Keratinocyte (primary cell): ENCODE data around the gene IRF6. TPM values are rescaled to one million over a fixed set of nuclear protein-coding genes. Genes with fewer than 3 reads are reported as not detected.

Source experiments
- DNase-seq: peaks from one replicate; pipeline ENCODE4 v3.0.0-alpha.2; 2011; ENCODE audit warnings: low read depth, missing footprints, low spot score
- FAIRE-seq: peaks from 2 replicates; lab custom pipeline; 2011; peaks lifted over from hg19 to GRCh38; lab: Jason Lieb, UNC
- H2AFZ ChIP-seq: 2 replicates; pipeline ENCODE4 v1.6.0; 2012; ENCODE audit warnings: low read length, control low read depth, inconsistent platforms; ENCODE audit not compliant: control insufficient read depth
- H3K27ac ChIP-seq: 2 replicates; pipeline ENCODE4 v1.5.1; 2011; ENCODE audit warnings: low read length; ENCODE audit not compliant: control insufficient read depth, insufficient read depth
- H3K27me3 ChIP-seq: 3 replicates; pipeline ENCODE4 v1.6.0; 2011; ENCODE audit warnings: low read length; ENCODE audit not compliant: control insufficient read depth, insufficient read depth; ENCODE audit errors: extremely low read depth
- H3K36me3 ChIP-seq, 2 experiments: 2 replicates in 1 of 2; 3 replicates in 1 of 2; pipeline ENCODE4 v1.5.1; 2011; ENCODE audit warnings: low read length in 2 of 2, mild to moderate bottlenecking in 1 of 2; ENCODE audit not compliant: control insufficient read depth in 2 of 2, insufficient read depth in 2 of 2; ENCODE audit errors: extremely low read depth in 1 of 2
- H3K4me1 ChIP-seq: 3 replicates; pipeline ENCODE4 v1.5.1; 2011; ENCODE audit warnings: low read length; ENCODE audit not compliant: control insufficient read depth, insufficient read depth; ENCODE audit errors: extremely low read depth
- H3K4me2 ChIP-seq: 3 replicates; pipeline ENCODE4 v1.6.0; 2011; ENCODE audit warnings: low read depth, low read length; ENCODE audit not compliant: control insufficient read depth, insufficient read depth; ENCODE audit errors: extremely low read depth
- H3K4me3 ChIP-seq, 3 experiments: fragments of 200-600 bp in 1 of 3; sonication (generic) in 1 of 3; 2 replicates in 2 of 3; 3 replicates in 1 of 3; pipeline ENCODE4 v1.5.1; 2011 to 2016; ENCODE audit warnings: low read length in 3 of 3, mild to moderate bottlenecking in 3 of 3, control low read depth in 2 of 3, inconsistent platforms in 1 of 3, low read depth in 1 of 3, mixed read lengths in 1 of 3, mixed run types in 1 of 3, moderate library complexity in 1 of 3; ENCODE audit not compliant: control insufficient read depth in 2 of 3, insufficient read depth in 2 of 3; ENCODE audit errors: extremely low read depth in 1 of 3
- H3K79me2 ChIP-seq: 2 replicates; pipeline ENCODE4 v1.6.0; 2012; ENCODE audit warnings: low read length; ENCODE audit not compliant: control insufficient read depth, insufficient read depth
- H3K9ac ChIP-seq: 3 replicates; pipeline ENCODE4 v1.6.0; 2011; ENCODE audit warnings: low read length; ENCODE audit not compliant: control insufficient read depth, insufficient read depth; ENCODE audit errors: extremely low read depth
- H3K9me1 ChIP-seq: 3 replicates; pipeline ENCODE4 v1.6.0; 2011; ENCODE audit warnings: low read length; ENCODE audit not compliant: control insufficient read depth, insufficient read depth; ENCODE audit errors: extremely low read depth
- H3K9me3 ChIP-seq: 2 replicates; pipeline ENCODE4 v1.5.1; 2012; ENCODE audit warnings: low read depth, low read length; ENCODE audit not compliant: control insufficient read depth
- H4K20me1 ChIP-seq: 3 replicates; pipeline ENCODE4 v1.6.0; 2011; ENCODE audit warnings: low read length; ENCODE audit not compliant: control insufficient read depth, insufficient read depth; ENCODE audit errors: extremely low read depth
- EZH2 ChIP-seq: IDR thresholded peaks from one replicate; pipeline ENCODE4 v1.6.1; 2012; ENCODE audit warnings: inconsistent platforms, mild to moderate bottlenecking, low read length, moderate library complexity
- dilution Hi-C: fragments of 300-500 bp; cut with MboI; formaldehyde crosslinking; loops from one replicate; pipeline ENCODE4 v1.7.0; 2020; ENCODE audit warnings: low sequenced_read_pairs; ENCODE audit not compliant: extremely low pct_ligation_motif_present
- polyA plus RNA-seq, 5 experiments: library from polyadenylated mRNA; depleted of rRNA in 3 of 5; stranded (reverse) in 3 of 5; stranded (forward) in 1 of 5; unstranded in 1 of 5; fragments of >200 nt; gene quantifications; 1 replicate in 1 of 5; 2 replicates in 3 of 5; 3 replicates in 1 of 5; pipeline versions ENCODE4 v1.2.1 to v1.2.3, GENCODE V29; 2011 to 2012; ENCODE audit warnings: missing spikeins in 2 of 5, low read depth in 1 of 5, low replicate concordance in 1 of 5
- TF ChIP-seq, protein P1 (sequence below), 3 experiments: IDR thresholded peaks in 1 of 3; conservative IDR thresholded peaks in 1 of 3; optimal IDR thresholded peaks in 1 of 3; 2 replicates in 2 of 3; 3 replicates in 1 of 3; pipeline versions ENCODE3 to v1.5.1; 2011; ENCODE audit warnings: low read length in 3 of 3, mild to moderate bottlenecking in 3 of 3, moderate library complexity in 2 of 3, control low read depth in 1 of 3, inconsistent platforms in 1 of 3; ENCODE audit not compliant: insufficient read depth in 2 of 3; ENCODE audit errors: extremely low read depth in 1 of 3

IRF6 gene
- polyA plus RNA-seq, 1 donor (not counting 4 experiments of a cell fraction or from before 2014, with no cell fraction given) = 476 TPM

DNA sequence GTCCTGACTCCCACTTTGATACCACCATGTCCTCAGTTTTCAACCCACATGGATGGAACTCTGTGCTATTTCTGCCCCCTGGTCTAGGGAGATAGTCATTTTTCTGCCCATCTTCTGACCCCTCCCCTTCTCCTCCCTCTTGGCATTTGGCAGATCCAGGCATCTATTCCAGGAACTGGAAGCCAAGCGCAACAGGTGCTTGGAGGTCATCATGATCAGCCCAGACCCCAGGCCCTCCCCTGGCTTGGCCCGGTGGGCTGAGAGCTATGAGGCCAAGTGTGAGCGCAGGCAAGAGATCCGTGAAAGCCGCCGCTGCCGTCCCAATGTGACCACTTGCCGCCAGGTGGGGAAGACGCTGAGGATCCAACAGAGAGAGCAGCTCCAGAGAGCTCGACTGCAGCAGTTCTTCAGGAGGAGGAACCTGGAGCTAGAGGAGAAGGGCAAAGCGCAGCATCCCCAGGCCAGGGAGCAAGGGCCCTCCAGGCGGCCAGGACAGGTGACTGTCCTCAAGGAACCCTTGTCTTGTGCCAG, 46.0 kb downstream of the IRF6 start:
- Histone ChIP-seq H3K4me1 (no peaks in the 10 kb centered on the region), H3K9me1 (no peaks in the 10 kb centered on the region), H4K20me1 (no peaks in the 10 kb centered on the region), H2AFZ (no peak overlapping the region), H3K27me3 (no peaks in the 10 kb centered on the region), H3K79me2 (no peaks in the 10 kb centered on the region), H3K27ac (no peak overlapping the region), H3K36me3 (no peaks in the 10 kb centered on the region), H3K9ac (no peak overlapping the region), H3K9me3 (no peaks in the 10 kb centered on the region), H3K4me3 (no peak overlapping the region), H3K4me2 (no peak overlapping the region)
- dilution Hi-C loops = no loop called here
- TF ChIP-seq, protein P1, sequence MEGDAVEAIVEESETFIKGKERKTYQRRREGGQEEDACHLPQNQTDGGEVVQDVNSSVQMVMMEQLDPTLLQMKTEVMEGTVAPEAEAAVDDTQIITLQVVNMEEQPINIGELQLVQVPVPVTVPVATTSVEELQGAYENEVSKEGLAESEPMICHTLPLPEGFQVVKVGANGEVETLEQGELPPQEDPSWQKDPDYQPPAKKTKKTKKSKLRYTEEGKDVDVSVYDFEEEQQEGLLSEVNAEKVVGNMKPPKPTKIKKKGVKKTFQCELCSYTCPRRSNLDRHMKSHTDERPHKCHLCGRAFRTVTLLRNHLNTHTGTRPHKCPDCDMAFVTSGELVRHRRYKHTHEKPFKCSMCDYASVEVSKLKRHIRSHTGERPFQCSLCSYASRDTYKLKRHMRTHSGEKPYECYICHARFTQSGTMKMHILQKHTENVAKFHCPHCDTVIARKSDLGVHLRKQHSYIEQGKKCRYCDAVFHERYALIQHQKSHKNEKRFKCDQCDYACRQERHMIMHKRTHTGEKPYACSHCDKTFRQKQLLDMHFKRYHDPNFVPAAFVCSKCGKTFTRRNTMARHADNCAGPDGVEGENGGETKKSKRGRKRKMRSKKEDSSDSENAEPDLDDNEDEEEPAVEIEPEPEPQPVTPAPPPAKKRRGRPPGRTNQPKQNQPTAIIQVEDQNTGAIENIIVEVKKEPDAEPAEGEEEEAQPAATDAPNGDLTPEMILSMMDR (optimal IDR thresholded peaks at IDR 0.05 in 1 of 3, IDR thresholded peaks at IDR 0.05 in 1 of 3, conservative IDR thresholded peaks at IDR 0.05 in 1 of 3; ENCODE audit: extremely low read depth in 1 of 3, insufficient read depth in 2 of 3, low read length in 3 of 3) = no peak
- no peak for FAIRE-seq
- no peak for DNase-seq

DNA sequence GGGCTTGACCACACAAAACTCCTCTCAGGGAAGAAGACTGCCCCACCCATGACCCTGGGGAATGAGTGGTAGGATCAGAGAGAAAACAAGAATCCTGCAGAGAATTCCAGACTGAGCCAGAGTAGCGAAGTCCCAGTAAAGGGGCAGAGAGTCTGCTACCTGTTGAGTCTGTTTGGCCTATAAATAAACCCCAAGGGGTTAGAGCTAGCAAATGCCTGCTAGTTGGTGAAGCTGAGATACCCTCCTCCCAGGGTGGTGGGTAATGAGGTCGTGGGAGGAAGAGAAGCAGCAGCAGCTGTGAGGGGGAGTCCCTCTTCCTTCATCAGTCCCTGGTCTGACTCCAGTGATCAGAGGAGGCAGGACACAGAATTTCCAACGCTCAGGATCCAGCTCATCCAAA, 47.5 kb downstream of the IRF6 start:
- Histone ChIP-seq H3K9ac (no peak overlapping the region), H3K36me3 (no peaks in the 10 kb centered on the region), H3K4me1 (no peaks in the 10 kb centered on the region), H3K27me3 (no peaks in the 10 kb centered on the region), H3K4me3 (no peak overlapping the region), H3K9me1 (no peaks in the 10 kb centered on the region), H3K4me2 (no peak overlapping the region), H4K20me1 (no peaks in the 10 kb centered on the region), H2AFZ (no peak overlapping the region), H3K79me2 (no peaks in the 10 kb centered on the region), H3K9me3 (no peaks in the 10 kb centered on the region), H3K27ac (no peak overlapping the region)
- FAIRE-seq (no peak), DNase-seq (no peak)
- no peak for TF ChIP-seq EZH2
- TF ChIP-seq, protein P1 (optimal IDR thresholded peaks at IDR 0.05 in 1 of 3, IDR thresholded peaks at IDR 0.05 in 1 of 3, conservative IDR thresholded peaks at IDR 0.05 in 1 of 3; ENCODE audit: extremely low read depth in 1 of 3, insufficient read depth in 2 of 3, low read length in 3 of 3) = no peak
- dilution Hi-C loops = no loop called here
